Tibial nerve (tissue), 4 donors: ENCODE results near the gene FBXW12.

Experiments
- CTCF ChIP-seq, 5 experiments: fragments of 200-600 bp in 3 of 5; fragments of 450-650 bp in 2 of 5; sonication (generic) in 3 of 5; IDR thresholded peaks; one replicate each; pipeline ENCODE4 v1.5.1; 2016 to 2019; ENCODE audit warnings: antibody characterized with exemption in 5 of 5, mild to moderate bottlenecking in 3 of 5, moderate library complexity in 2 of 5
- EP300 ChIP-seq, 2 donors: sonication (generic); formaldehyde crosslinking; IDR thresholded peaks; one replicate each; pipeline ENCODE4 v1.6.1; 2017; ENCODE audit warnings: antibody characterized with exemption in 2 of 2, mild to moderate bottlenecking in 1 of 2
- POLR2A ChIP-seq, 2 donors: fragments of 450-650 bp; IDR thresholded peaks; one replicate each; pipeline ENCODE4 v1.6.1; 2017; ENCODE audit warnings: antibody characterized with exemption in 2 of 2, mild to moderate bottlenecking in 2 of 2, moderate library complexity in 2 of 2

DNA sequence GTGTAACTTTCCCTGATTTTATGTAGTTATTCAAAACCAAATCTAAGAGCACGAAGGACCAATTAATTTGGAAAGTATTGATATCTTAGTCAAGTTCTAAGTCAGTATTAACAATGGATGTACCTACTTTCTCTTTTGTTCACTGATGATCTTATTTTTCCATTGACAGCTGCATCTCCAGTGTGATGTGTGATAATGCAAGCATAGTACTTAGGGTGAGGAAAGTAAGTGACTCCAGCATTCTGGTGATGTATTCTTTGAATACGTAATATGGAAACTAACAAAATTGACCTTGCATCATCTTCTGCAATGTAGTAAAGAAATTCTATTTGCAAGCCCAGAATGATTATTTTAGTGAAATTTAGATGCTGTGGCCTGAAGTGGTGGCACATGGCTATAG lies 22.4 kb downstream of the FBXW12 start:
- TF ChIP-seq CTCF (IDR thresholded peaks at IDR 0.05) (no peak), POLR2A (IDR thresholded peaks at IDR 0.05) (no peak), EP300 (IDR thresholded peaks at IDR 0.05) (no peak)
